Testis (tissue), 2 donors: ENCODE measurements around the gene VAMP3.

ENCODE experiments used
- POLR2A ChIP-seq: fragments of 450-650 bp; IDR thresholded peaks from one replicate; pipeline ENCODE4 v1.6.1; 2017; ENCODE audit warnings: antibody characterized with exemption, mild to moderate bottlenecking, moderate library complexity
- TF ChIP-seq, protein P1 (sequence below), 3 experiments: fragments of 450-650 bp in 2 of 3; fragments of 200-600 bp in 1 of 3; sonication (generic) in 1 of 3; IDR thresholded peaks; one replicate each; pipeline ENCODE4 v1.5.1; 2016 to 2019; ENCODE audit warnings: antibody characterized with exemption in 3 of 3, mild to moderate bottlenecking in 2 of 3, moderate library complexity in 1 of 3

GRCh38 chr1:7721940-7722669, 49.0 kb upstream of the VAMP3 start:
- TF ChIP-seq, protein P1, sequence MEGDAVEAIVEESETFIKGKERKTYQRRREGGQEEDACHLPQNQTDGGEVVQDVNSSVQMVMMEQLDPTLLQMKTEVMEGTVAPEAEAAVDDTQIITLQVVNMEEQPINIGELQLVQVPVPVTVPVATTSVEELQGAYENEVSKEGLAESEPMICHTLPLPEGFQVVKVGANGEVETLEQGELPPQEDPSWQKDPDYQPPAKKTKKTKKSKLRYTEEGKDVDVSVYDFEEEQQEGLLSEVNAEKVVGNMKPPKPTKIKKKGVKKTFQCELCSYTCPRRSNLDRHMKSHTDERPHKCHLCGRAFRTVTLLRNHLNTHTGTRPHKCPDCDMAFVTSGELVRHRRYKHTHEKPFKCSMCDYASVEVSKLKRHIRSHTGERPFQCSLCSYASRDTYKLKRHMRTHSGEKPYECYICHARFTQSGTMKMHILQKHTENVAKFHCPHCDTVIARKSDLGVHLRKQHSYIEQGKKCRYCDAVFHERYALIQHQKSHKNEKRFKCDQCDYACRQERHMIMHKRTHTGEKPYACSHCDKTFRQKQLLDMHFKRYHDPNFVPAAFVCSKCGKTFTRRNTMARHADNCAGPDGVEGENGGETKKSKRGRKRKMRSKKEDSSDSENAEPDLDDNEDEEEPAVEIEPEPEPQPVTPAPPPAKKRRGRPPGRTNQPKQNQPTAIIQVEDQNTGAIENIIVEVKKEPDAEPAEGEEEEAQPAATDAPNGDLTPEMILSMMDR (IDR thresholded peaks at IDR 0.05), result no peak
- TF ChIP-seq POLR2A, result no peak
